DND-41 (cell line): ENCODE results near the gene GNB3.

Experiments used
- ATAC-seq: fragments of 200-7000 bp; cut with Tn5 transposase; 3 replicates; pipeline ENCODE4 v1.9.1; 2021; ENCODE audit warnings: low read depth; ENCODE audit not compliant: insufficient read depth
- DNase-seq: peaks from one replicate; pipeline ENCODE4 v3.0.0-alpha.2; 2020
- H2AFZ ChIP-seq: 2 replicates; pipeline ENCODE4 v1.6.0; 2012; ENCODE audit warnings: low read depth, low read length
- H3K27ac ChIP-seq: 2 replicates; pipeline ENCODE4 v1.5.1; 2012; ENCODE audit warnings: low read length, inconsistent platforms
- H3K27me3 ChIP-seq: fragments of 200-600 bp; sonication (generic); 2 replicates; pipeline ENCODE4 v1.6.0; 2012; ENCODE audit warnings: low read length, mild to moderate bottlenecking, inconsistent platforms; ENCODE audit not compliant: insufficient read depth, poor library complexity
- H3K36me3 ChIP-seq: 2 replicates; pipeline ENCODE4 v1.5.1; 2012; ENCODE audit warnings: low read length, inconsistent platforms; ENCODE audit not compliant: insufficient read depth
- H3K4me1 ChIP-seq: 2 replicates; pipeline ENCODE4 v1.5.1; 2012; ENCODE audit warnings: mild to moderate bottlenecking, low read length; ENCODE audit not compliant: insufficient read depth
- H3K4me2 ChIP-seq: 2 replicates; pipeline ENCODE4 v1.6.0; 2012; ENCODE audit warnings: mild to moderate bottlenecking, moderate library complexity, low read length, inconsistent platforms; ENCODE audit not compliant: insufficient read depth
- H3K4me3 ChIP-seq, 2 experiments: fragments of 200-600 bp in 1 of 2; shearing (Covaris generic) in 1 of 2; 2 replicates each; pipeline ENCODE4 v1.5.1; 2012 to 2016; ENCODE audit warnings: inconsistent platforms in 2 of 2, low read length in 2 of 2, mild to moderate bottlenecking in 2 of 2, low read depth in 1 of 2, moderate library complexity in 1 of 2
- H3K79me2 ChIP-seq: 2 replicates; pipeline ENCODE4 v1.6.0; 2012; ENCODE audit warnings: low read length, inconsistent platforms; ENCODE audit not compliant: insufficient read depth
- H3K9ac ChIP-seq: 2 replicates; pipeline ENCODE4 v1.6.0; 2012; ENCODE audit warnings: low read depth, mild to moderate bottlenecking, inconsistent platforms, low read length, moderate library complexity
- H3K9me3 ChIP-seq: 2 replicates; pipeline ENCODE4 v1.5.1; 2012; ENCODE audit warnings: low read length, moderate library complexity, mild to moderate bottlenecking, inconsistent platforms; ENCODE audit not compliant: insufficient read depth, severe bottlenecking
- H4K20me1 ChIP-seq: 2 replicates; pipeline ENCODE4 v1.6.0; 2012; ENCODE audit warnings: low read length; ENCODE audit not compliant: insufficient read depth
- EZH2 ChIP-seq: IDR thresholded peaks from 3 replicates; pipeline ENCODE4 v1.6.1; 2012; ENCODE audit warnings: borderline replicate concordance, low read depth, mild to moderate bottlenecking, moderate library complexity, low read length, inconsistent platforms; ENCODE audit not compliant: severe bottlenecking
- TF ChIP-seq, protein P1 (sequence below): IDR thresholded peaks from 2 replicates; pipeline ENCODE4 v1.5.1; 2012; ENCODE audit warnings: borderline replicate concordance, low read length, moderate library complexity, mild to moderate bottlenecking; ENCODE audit not compliant: poor library complexity, severe bottlenecking; ENCODE audit errors: extremely low read depth

Gene GNB3

GRCh38 chr12:6866163-6866919 is 25.6 kb downstream of the GNB3 start:
- H2AFZ ChIP-seq, result peak overlapping the region; percentile 75
- peaks cover 43% of the 10 kb centered on the region for H3K4me1 ChIP-seq
- peaks cover 84% of the 10 kb centered on the region for H3K36me3 ChIP-seq
- H3K27me3 ChIP-seq, result no peaks in the 10 kb centered on the region
- H3K9ac ChIP-seq, result peak overlapping the region; percentile 80
- DNase-seq, result no peak
- H4K20me1 ChIP-seq, result peaks cover 36% of the 10 kb centered on the region
- TF ChIP-seq, protein P1, sequence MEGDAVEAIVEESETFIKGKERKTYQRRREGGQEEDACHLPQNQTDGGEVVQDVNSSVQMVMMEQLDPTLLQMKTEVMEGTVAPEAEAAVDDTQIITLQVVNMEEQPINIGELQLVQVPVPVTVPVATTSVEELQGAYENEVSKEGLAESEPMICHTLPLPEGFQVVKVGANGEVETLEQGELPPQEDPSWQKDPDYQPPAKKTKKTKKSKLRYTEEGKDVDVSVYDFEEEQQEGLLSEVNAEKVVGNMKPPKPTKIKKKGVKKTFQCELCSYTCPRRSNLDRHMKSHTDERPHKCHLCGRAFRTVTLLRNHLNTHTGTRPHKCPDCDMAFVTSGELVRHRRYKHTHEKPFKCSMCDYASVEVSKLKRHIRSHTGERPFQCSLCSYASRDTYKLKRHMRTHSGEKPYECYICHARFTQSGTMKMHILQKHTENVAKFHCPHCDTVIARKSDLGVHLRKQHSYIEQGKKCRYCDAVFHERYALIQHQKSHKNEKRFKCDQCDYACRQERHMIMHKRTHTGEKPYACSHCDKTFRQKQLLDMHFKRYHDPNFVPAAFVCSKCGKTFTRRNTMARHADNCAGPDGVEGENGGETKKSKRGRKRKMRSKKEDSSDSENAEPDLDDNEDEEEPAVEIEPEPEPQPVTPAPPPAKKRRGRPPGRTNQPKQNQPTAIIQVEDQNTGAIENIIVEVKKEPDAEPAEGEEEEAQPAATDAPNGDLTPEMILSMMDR, result no peak
- H3K4me2 ChIP-seq, result peak overlapping the region; percentile 99
- H3K79me2 ChIP-seq, result peaks cover 34% of the 10 kb centered on the region
- H3K4me3 ChIP-seq, result peak overlapping the region in 1 of 2 experiments; percentile 80; a peak in 2 of 4 replicates
- no peaks in the 10 kb centered on the region for H3K9me3 ChIP-seq
- peak overlapping the region; percentile 67; the same call in 1 of the 2 replicates for H3K27ac ChIP-seq
- no peak for ATAC-seq

- Histone ChIP-seq H3K27ac (peak overlapping the region; percentile 67), H3K4me2 (peak overlapping the region; percentile 99), H3K36me3 (peaks cover 84% of the 10 kb centered on the region), H4K20me1 (peaks cover 42% of the 10 kb centered on the region), H3K79me2 (peaks cover 39% of the 10 kb centered on the region), H3K4me3 (peak overlapping the region; percentile 24 to 80; a peak in 3 of 4 replicates), H3K9me3 (no peaks in the 10 kb centered on the region), H2AFZ (peak overlapping the region; percentile 75), H3K9ac (peak overlapping the region; percentile 80), H3K4me1 (peaks cover 49% of the 10 kb centered on the region), H3K27me3 (no peaks in the 10 kb centered on the region)
- TF ChIP-seq, protein P1, result no peak
- no peak for TF ChIP-seq EZH2
- DNase-seq (no peak), ATAC-seq (peak; percentile 4; the same call in 2 of the 3 replicates)
Observed at GRCh38 chr12:6866920-6867412, 26.2 kb downstream of the GNB3 start.

GRCh38 chr12:6867413-6868210 is 26.9 kb downstream of the GNB3 start, which contains the start of gene TPI1:
Gene TPI1 (plus strand): TSS chr12:6867531. CDS start chr12:6867567, 36 bp downstream.
- Histone ChIP-seq H3K4me3 (peak within 1 kb of the TSS; percentile 43 to 80), H3K27ac (peak within 1 kb of the TSS; percentile 77), H3K4me1 (peaks cover 55% of the 10 kb centered on the region), H3K36me3 (peaks cover 84% of the 10 kb centered on the region), H4K20me1 (peaks cover 48% of the 10 kb centered on the region), H3K27me3 (no peaks in the 10 kb centered on the region), H3K9ac (peak within 1 kb of the TSS; percentile 80), H3K79me2 (peaks cover 45% of the 10 kb centered on the region), H3K4me2 (peak within 1 kb of the TSS; percentile 99), H3K9me3 (no peaks in the 10 kb centered on the region), H2AFZ (peak within 1 kb of the TSS; percentile 75)
- DNase-seq (peak; percentile 80), ATAC-seq (peak; percentile 71)
- TF ChIP-seq EZH2, result no peak
- TF ChIP-seq, protein P1, result no peak
